GM23338 (cell line): ENCODE measurements around the gene CD99L2. TPM values are rescaled to one million over a fixed set of nuclear protein-coding genes. Genes with fewer than 3 reads are reported as not detected.

Experiments used
- ATAC-seq: fragments of 200-7000 bp; cut with Tn5 transposase; 3 replicates; pipeline ENCODE4 v1.9.1; 2020
- DNase-seq: peaks from one replicate; pipeline ENCODE4 v3.0.0-alpha.2; 2015; ENCODE audit warnings: low spot score
- H2AFZ ChIP-seq: fragments of 200-600 bp; sonication (generic); 2 replicates; pipeline ENCODE4 v1.8.0; 2016; ENCODE audit warnings: antibody characterized with exemption, mild to moderate bottlenecking, moderate library complexity
- H3F3A ChIP-seq: fragments of 200-600 bp; sonication (generic); replicated peaks from 2 replicates; pipeline ENCODE4 v1.8.0; 2017; ENCODE audit warnings: antibody characterized with exemption, mixed run types, low read depth
- H3K27ac ChIP-seq: fragments of 200-600 bp; sonication (generic); 2 replicates; pipeline ENCODE4 v1.6.1; 2016; ENCODE audit warnings: low read depth
- H3K27me3 ChIP-seq: fragments of 200-600 bp; sonication (generic); 2 replicates; pipeline ENCODE4 v1.8.0; 2016; ENCODE audit warnings: mild to moderate bottlenecking, mixed run types, moderate library complexity; ENCODE audit not compliant: insufficient read depth
- H3K36me3 ChIP-seq: fragments of 200-600 bp; sonication (generic); 2 replicates; pipeline ENCODE4 v1.8.0; 2016; ENCODE audit warnings: mild to moderate bottlenecking; ENCODE audit not compliant: insufficient read depth
- H3K4me1 ChIP-seq: fragments of 200-600 bp; sonication (generic); 2 replicates; pipeline ENCODE4 v1.8.0; 2016; ENCODE audit warnings: mild to moderate bottlenecking, moderate library complexity; ENCODE audit not compliant: insufficient read depth
- H3K4me2 ChIP-seq: fragments of 200-600 bp; sonication (generic); 2 replicates; pipeline ENCODE4 v1.7.1; 2017; ENCODE audit warnings: mixed run types
- H3K4me3 ChIP-seq: fragments of 200-600 bp; sonication (generic); 2 replicates; pipeline ENCODE4 v1.6.1; 2016; ENCODE audit warnings: mixed run types
- H3K79me2 ChIP-seq: fragments of 200-600 bp; sonication (generic); replicated peaks from 2 replicates; pipeline ENCODE4 v1.8.0; 2017; ENCODE audit warnings: mild to moderate bottlenecking; ENCODE audit not compliant: insufficient read depth
- H3K9me2 ChIP-seq: fragments of 200-600 bp; sonication (generic); 2 replicates; pipeline ENCODE4 v1.8.0; 2017; ENCODE audit not compliant: insufficient read depth
- H4K20me1 ChIP-seq: fragments of 200-600 bp; sonication (generic); replicated peaks from 2 replicates; pipeline ENCODE4 v1.8.0; 2017; ENCODE audit warnings: mild to moderate bottlenecking; ENCODE audit not compliant: insufficient read depth
- H3K27ac Mint-ChIP-seq: 2 replicates; pipeline ENCODE4 v1.8.0; 2020; ENCODE audit warnings: inconsistent platforms, mild to moderate bottlenecking, moderate library complexity, mixed read lengths
- H3K27me3 Mint-ChIP-seq: 3 replicates; pipeline ENCODE4 v1.8.0; 2022; ENCODE audit warnings: low read depth, mild to moderate bottlenecking, moderate library complexity, mixed read lengths, inconsistent platforms; ENCODE audit not compliant: insufficient read depth, poor library complexity
- H3K36me3 Mint-ChIP-seq: 3 replicates; pipeline ENCODE4 v1.8.0; 2021; ENCODE audit warnings: low read depth, mild to moderate bottlenecking, inconsistent platforms, moderate library complexity, mixed read lengths
- H3K4me1 Mint-ChIP-seq: 3 replicates; pipeline ENCODE4 v1.8.0; 2020; ENCODE audit warnings: mild to moderate bottlenecking, inconsistent platforms, mixed read lengths
- H3K4me3 Mint-ChIP-seq: 3 replicates; pipeline ENCODE4 v1.8.0; 2021; ENCODE audit warnings: moderate library complexity, mild to moderate bottlenecking, inconsistent platforms, mixed read lengths
- H3K9me3 Mint-ChIP-seq: 3 replicates; pipeline ENCODE4 v1.8.0; 2020; ENCODE audit warnings: moderate library complexity, mild to moderate bottlenecking, inconsistent platforms, mixed read lengths
- CREB1 ChIP-seq: fragments of 250-450 bp; sonication (Bioruptor Pico); IDR thresholded peaks from 2 replicates; pipeline ENCODE4 v1.5.0; 2020; ENCODE audit warnings: low read depth, mild to moderate bottlenecking, moderate library complexity
- EZH2 ChIP-seq: fragments of 200-600 bp; sonication (generic); IDR thresholded peaks from one replicate; pipeline ENCODE4 v1.8.0; 2017; ENCODE audit warnings: antibody characterized with exemption, mild to moderate bottlenecking, low read depth; ENCODE audit not compliant: unreplicated experiment
- EZH2phosphoT487 ChIP-seq: fragments of 200-600 bp; sonication (generic); IDR thresholded peaks from one replicate; pipeline ENCODE4 v1.8.1; 2018; ENCODE audit warnings: antibody characterized with exemption; ENCODE audit not compliant: unreplicated experiment
- JUNB ChIP-seq: IDR thresholded peaks from one replicate; pipeline ENCODE4 v1.6.1; 2016; ENCODE audit warnings: antibody characterized with exemption; ENCODE audit not compliant: unreplicated experiment
- NANOG ChIP-seq: IDR thresholded peaks from 2 replicates; pipeline ENCODE4 v1.6.1; 2016; ENCODE audit warnings: antibody characterized with exemption, borderline replicate concordance
- POLR2AphosphoS5 ChIP-seq: IDR thresholded peaks from 2 replicates; pipeline ENCODE4 v1.6.1; 2016; ENCODE audit warnings: antibody characterized with exemption, low read depth
- STAT1 ChIP-seq: IDR thresholded peaks from one replicate; pipeline ENCODE4 v1.6.1; 2016; ENCODE audit warnings: antibody characterized with exemption; ENCODE audit not compliant: unreplicated experiment
- ZNF114 ChIP-seq: fragments of 250-450 bp; sonication (Bioruptor Pico); IDR thresholded peaks from 2 replicates; pipeline ENCODE4 v1.5.0; 2020; ENCODE audit warnings: mild to moderate bottlenecking, moderate library complexity
- ZNF331 ChIP-seq: fragments of 250-450 bp; sonication (Bioruptor Pico); IDR thresholded peaks from 2 replicates; pipeline ENCODE4 v1.5.0; 2020; ENCODE audit warnings: low read depth, mild to moderate bottlenecking, moderate library complexity
- polyA plus RNA-seq: library from polyadenylated mRNA; unstranded; fragments of >200 nt; fragmentation: Nextera tagmentation; extraction: Ambion mirVana; gene quantifications from 2 replicates; pipeline ENCODE4 v1.2.1, GENCODE V29; 2016
- total RNA-seq: library from RNA; depleted of rRNA; stranded (reverse); fragments of >200 nt; shearing (Covaris generic); gene quantifications from 2 replicates; pipeline ENCODE4 v1.2.3, GENCODE V29; 2014
- TF ChIP-seq, protein P1 (sequence below): IDR thresholded peaks from one replicate; pipeline ENCODE4 v1.6.1; 2018; ENCODE audit warnings: antibody characterized with exemption; ENCODE audit not compliant: unreplicated experiment
- TF ChIP-seq, protein P2 (sequence below): fragments of 250-450 bp; sonication (Bioruptor Pico); IDR thresholded peaks from 2 replicates; pipeline ENCODE4 v1.5.0; 2020; ENCODE audit warnings: mild to moderate bottlenecking, moderate library complexity
- TF ChIP-seq, protein P3 (sequence below), 2 experiments: fragments of 200-600 bp in 1 of 2; sonication (generic) in 1 of 2; conservative IDR thresholded peaks; 2 replicates each; pipeline versions ENCODE4 v1.5.1 to v1.6.1; 2016 to 2017; ENCODE audit warnings: antibody characterized with exemption in 2 of 2, low read depth in 2 of 2, mild to moderate bottlenecking in 2 of 2, moderate library complexity in 1 of 2
- TF ChIP-seq, protein P4 (sequence below): IDR thresholded peaks from 2 replicates; pipeline ENCODE4 v1.6.1; 2016; ENCODE audit warnings: antibody characterized with exemption

Gene CD99L2
- total and polyA plus RNA-seq, 2 experiments from 2014 or later: 2.6 to 6.4 TPM

DNA sequence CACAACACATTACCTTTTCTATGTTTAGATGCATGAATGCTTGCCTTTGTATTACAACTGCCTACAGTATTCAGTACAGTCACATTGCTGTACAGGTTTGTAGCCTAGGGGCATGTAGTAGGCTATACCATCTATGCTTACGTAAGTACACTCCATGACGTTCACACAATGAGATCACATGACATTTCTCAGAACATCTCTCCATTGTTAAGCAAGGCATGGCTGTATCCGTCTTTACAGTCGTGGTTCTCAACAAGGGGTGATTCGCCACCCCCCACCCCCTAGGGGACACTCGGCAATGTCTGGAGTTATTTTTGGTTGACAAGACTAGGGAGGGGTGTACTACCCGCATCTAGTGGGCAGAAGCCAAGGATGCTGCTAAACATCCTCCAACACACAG, 12.1 kb downstream of the CD99L2 start:
- Histone ChIP-seq H3K4me1 (no peaks in the 10 kb centered on the region; the same call in 1 of the 2 replicates), H3K9me2 (no peaks in the 10 kb centered on the region), H3K36me3 (no peaks in the 10 kb centered on the region), H3K4me3 (no peak overlapping the region), H3K4me2 (no peak overlapping the region), H3K27ac (no peak overlapping the region), H4K20me1 (no peaks in the 10 kb centered on the region), H3K79me2 (peaks cover 52% of the 10 kb centered on the region), H3K27me3 (no peaks in the 10 kb centered on the region), H3F3A (no peaks in the 10 kb centered on the region), H2AFZ (no peak overlapping the region)
- no peaks in the 10 kb centered on the region for H3K27me3 Mint-ChIP-seq
- H3K27ac Mint-ChIP-seq: no peak overlapping the region
- TF ChIP-seq ZNF331 (CRISPR knock-in tag) (no peak), JUNB (no peak), EZH2phosphoT487 (no peak), EZH2 (no peak), STAT1 (no peak), CREB1 (CRISPR knock-in tag) (no peak), NANOG (no peak), ZNF114 (CRISPR knock-in tag) (no peak), POLR2AphosphoS5 (no peak)
- TF ChIP-seq, protein P1, sequence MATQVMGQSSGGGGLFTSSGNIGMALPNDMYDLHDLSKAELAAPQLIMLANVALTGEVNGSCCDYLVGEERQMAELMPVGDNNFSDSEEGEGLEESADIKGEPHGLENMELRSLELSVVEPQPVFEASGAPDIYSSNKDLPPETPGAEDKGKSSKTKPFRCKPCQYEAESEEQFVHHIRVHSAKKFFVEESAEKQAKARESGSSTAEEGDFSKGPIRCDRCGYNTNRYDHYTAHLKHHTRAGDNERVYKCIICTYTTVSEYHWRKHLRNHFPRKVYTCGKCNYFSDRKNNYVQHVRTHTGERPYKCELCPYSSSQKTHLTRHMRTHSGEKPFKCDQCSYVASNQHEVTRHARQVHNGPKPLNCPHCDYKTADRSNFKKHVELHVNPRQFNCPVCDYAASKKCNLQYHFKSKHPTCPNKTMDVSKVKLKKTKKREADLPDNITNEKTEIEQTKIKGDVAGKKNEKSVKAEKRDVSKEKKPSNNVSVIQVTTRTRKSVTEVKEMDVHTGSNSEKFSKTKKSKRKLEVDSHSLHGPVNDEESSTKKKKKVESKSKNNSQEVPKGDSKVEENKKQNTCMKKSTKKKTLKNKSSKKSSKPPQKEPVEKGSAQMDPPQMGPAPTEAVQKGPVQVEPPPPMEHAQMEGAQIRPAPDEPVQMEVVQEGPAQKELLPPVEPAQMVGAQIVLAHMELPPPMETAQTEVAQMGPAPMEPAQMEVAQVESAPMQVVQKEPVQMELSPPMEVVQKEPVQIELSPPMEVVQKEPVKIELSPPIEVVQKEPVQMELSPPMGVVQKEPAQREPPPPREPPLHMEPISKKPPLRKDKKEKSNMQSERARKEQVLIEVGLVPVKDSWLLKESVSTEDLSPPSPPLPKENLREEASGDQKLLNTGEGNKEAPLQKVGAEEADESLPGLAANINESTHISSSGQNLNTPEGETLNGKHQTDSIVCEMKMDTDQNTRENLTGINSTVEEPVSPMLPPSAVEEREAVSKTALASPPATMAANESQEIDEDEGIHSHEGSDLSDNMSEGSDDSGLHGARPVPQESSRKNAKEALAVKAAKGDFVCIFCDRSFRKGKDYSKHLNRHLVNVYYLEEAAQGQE: no peak
- TF ChIP-seq, protein P2, sequence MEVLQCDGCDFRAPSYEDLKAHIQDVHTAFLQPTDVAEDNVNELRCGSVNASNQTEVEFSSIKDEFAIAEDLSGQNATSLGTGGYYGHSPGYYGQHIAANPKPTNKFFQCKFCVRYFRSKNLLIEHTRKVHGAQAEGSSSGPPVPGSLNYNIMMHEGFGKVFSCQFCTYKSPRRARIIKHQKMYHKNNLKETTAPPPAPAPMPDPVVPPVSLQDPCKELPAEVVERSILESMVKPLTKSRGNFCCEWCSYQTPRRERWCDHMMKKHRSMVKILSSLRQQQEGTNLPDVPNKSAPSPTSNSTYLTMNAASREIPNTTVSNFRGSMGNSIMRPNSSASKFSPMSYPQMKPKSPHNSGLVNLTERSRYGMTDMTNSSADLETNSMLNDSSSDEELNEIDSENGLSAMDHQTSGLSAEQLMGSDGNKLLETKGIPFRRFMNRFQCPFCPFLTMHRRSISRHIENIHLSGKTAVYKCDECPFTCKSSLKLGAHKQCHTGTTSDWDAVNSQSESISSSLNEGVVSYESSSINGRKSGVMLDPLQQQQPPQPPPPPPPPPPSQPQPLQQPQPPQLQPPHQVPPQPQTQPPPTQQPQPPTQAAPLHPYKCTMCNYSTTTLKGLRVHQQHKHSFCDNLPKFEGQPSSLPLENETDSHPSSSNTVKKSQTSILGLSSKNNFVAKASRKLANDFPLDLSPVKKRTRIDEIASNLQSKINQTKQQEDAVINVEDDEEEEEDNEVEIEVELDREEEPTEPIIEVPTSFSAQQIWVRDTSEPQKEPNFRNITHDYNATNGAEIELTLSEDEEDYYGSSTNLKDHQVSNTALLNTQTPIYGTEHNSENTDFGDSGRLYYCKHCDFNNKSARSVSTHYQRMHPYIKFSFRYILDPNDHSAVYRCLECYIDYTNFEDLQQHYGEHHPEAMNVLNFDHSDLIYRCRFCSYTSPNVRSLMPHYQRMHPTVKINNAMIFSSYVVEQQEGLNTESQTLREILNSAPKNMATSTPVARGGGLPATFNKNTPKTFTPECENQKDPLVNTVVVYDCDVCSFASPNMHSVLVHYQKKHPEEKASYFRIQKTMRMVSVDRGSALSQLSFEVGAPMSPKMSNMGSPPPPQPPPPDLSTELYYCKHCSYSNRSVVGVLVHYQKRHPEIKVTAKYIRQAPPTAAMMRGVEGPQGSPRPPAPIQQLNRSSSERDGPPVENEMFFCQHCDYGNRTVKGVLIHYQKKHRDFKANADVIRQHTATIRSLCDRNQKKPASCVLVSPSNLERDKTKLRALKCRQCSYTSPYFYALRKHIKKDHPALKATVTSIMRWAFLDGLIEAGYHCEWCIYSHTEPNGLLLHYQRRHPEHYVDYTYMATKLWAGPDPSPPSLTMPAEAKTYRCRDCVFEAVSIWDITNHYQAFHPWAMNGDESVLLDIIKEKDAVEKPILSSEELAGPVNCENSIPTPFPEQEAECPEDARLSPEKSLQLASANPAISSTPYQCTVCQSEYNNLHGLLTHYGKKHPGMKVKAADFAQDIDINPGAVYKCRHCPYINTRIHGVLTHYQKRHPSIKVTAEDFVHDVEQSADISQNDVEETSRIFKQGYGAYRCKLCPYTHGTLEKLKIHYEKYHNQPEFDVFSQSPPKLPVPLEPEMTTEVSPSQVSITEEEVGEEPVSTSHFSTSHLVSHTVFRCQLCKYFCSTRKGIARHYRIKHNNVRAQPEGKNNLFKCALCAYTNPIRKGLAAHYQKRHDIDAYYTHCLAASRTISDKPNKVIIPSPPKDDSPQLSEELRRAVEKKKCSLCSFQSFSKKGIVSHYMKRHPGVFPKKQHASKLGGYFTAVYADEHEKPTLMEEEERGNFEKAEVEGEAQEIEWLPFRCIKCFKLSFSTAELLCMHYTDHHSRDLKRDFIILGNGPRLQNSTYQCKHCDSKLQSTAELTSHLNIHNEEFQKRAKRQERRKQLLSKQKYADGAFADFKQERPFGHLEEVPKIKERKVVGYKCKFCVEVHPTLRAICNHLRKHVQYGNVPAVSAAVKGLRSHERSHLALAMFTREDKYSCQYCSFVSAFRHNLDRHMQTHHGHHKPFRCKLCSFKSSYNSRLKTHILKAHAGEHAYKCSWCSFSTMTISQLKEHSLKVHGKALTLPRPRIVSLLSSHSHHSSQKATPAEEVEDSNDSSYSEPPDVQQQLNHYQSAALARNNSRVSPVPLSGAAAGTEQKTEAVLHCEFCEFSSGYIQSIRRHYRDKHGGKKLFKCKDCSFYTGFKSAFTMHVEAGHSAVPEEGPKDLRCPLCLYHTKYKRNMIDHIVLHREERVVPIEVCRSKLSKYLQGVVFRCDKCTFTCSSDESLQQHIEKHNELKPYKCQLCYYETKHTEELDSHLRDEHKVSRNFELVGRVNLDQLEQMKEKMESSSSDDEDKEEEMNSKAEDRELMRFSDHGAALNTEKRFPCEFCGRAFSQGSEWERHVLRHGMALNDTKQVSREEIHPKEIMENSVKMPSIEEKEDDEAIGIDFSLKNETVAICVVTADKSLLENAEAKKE (CRISPR knock-in tag): no peak
- TF ChIP-seq, protein P3, sequence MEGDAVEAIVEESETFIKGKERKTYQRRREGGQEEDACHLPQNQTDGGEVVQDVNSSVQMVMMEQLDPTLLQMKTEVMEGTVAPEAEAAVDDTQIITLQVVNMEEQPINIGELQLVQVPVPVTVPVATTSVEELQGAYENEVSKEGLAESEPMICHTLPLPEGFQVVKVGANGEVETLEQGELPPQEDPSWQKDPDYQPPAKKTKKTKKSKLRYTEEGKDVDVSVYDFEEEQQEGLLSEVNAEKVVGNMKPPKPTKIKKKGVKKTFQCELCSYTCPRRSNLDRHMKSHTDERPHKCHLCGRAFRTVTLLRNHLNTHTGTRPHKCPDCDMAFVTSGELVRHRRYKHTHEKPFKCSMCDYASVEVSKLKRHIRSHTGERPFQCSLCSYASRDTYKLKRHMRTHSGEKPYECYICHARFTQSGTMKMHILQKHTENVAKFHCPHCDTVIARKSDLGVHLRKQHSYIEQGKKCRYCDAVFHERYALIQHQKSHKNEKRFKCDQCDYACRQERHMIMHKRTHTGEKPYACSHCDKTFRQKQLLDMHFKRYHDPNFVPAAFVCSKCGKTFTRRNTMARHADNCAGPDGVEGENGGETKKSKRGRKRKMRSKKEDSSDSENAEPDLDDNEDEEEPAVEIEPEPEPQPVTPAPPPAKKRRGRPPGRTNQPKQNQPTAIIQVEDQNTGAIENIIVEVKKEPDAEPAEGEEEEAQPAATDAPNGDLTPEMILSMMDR (conservative IDR thresholded peaks at IDR 0.05; ENCODE audit: low read depth in 2 of 2): no peak
- TF ChIP-seq, protein P4, sequence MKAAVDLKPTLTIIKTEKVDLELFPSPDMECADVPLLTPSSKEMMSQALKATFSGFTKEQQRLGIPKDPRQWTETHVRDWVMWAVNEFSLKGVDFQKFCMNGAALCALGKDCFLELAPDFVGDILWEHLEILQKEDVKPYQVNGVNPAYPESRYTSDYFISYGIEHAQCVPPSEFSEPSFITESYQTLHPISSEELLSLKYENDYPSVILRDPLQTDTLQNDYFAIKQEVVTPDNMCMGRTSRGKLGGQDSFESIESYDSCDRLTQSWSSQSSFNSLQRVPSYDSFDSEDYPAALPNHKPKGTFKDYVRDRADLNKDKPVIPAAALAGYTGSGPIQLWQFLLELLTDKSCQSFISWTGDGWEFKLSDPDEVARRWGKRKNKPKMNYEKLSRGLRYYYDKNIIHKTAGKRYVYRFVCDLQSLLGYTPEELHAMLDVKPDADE: no peak
- H3K36me3 Mint-ChIP-seq: no peaks in the 10 kb centered on the region; the same call in 2 of the 3 replicates
- H3K4me3 Mint-ChIP-seq: no peak overlapping the region
- no peaks in the 10 kb centered on the region for H3K9me3 Mint-ChIP-seq
- ATAC-seq: no peak
- DNase-seq: no peak
- no peaks in the 10 kb centered on the region for H3K4me1 Mint-ChIP-seq
